Neural progenitor cell (in vitro differentiated cells): Measurements from ENCODE around the gene DAAM2. TPM values are rescaled to one million over a fixed set of nuclear protein-coding genes. Genes with fewer than 3 reads are reported as not detected.

ENCODE experiments used
- DNase-seq: peaks from one replicate; pipeline ENCODE4 v3.0.0-alpha.2; 2016; ENCODE audit warnings: low spot score
- H2AFZ ChIP-seq: fragments of 200-600 bp; sonication (generic); replicated peaks from 2 replicates; pipeline ENCODE4 v1.6.1; 2016; ENCODE audit warnings: antibody characterized with exemption
- H3F3A ChIP-seq: fragments of 200-600 bp; sonication (generic); 2 replicates; pipeline ENCODE4 v1.6.1; 2016; ENCODE audit warnings: antibody characterized with exemption, low read depth
- H3K27ac ChIP-seq: fragments of 200-600 bp; sonication (generic); 2 replicates; pipeline ENCODE4 v1.5.1; 2016; ENCODE audit warnings: mild to moderate bottlenecking
- H3K27me3 ChIP-seq: fragments of 200-600 bp; sonication (generic); 2 replicates; pipeline ENCODE4 v1.6.1; 2016; ENCODE audit warnings: mild to moderate bottlenecking, moderate library complexity
- H3K36me3 ChIP-seq: fragments of 200-600 bp; sonication (generic); 2 replicates; pipeline ENCODE4 v1.5.1; 2016
- H3K4me1 ChIP-seq: fragments of 200-600 bp; sonication (generic); 2 replicates; pipeline ENCODE4 v1.6.1; 2016; ENCODE audit warnings: mixed run types
- H3K4me2 ChIP-seq: fragments of 200-600 bp; sonication (generic); 2 replicates; pipeline ENCODE4 v1.6.1; 2016
- H3K4me3 ChIP-seq: fragments of 200-600 bp; sonication (generic); 2 replicates; pipeline ENCODE4 v1.5.1; 2016
- H3K79me2 ChIP-seq: fragments of 200-600 bp; sonication (generic); 2 replicates; pipeline ENCODE4 v1.6.1; 2016; ENCODE audit warnings: low read depth
- H3K9ac ChIP-seq: fragments of 200-600 bp; sonication (generic); 2 replicates; pipeline ENCODE4 v1.6.1; 2016
- H3K9me3 ChIP-seq: fragments of 200-600 bp; sonication (generic); 2 replicates; pipeline ENCODE4 v1.5.1; 2016; ENCODE audit warnings: low read depth
- H4K20me1 ChIP-seq: fragments of 200-600 bp; sonication (generic); 2 replicates; pipeline ENCODE4 v1.6.1; 2016; ENCODE audit warnings: low read depth
- H3K27ac Mint-ChIP-seq: 3 replicates; pipeline ENCODE4 v1.8.0; 2021; ENCODE audit warnings: mixed read lengths
- H3K27me3 Mint-ChIP-seq: 2 replicates; pipeline ENCODE4 v1.8.0; 2022; ENCODE audit warnings: low read depth, mild to moderate bottlenecking, inconsistent platforms, moderate library complexity, mixed read lengths; ENCODE audit not compliant: insufficient read depth
- H3K36me3 Mint-ChIP-seq: 3 replicates; pipeline ENCODE4 v1.8.0; 2021; ENCODE audit warnings: mixed read lengths
- H3K4me1 Mint-ChIP-seq: 3 replicates; pipeline ENCODE4 v1.8.0; 2021; ENCODE audit warnings: mixed read lengths
- H3K4me3 Mint-ChIP-seq: 3 replicates; pipeline ENCODE4 v1.8.0; 2021; ENCODE audit warnings: mild to moderate bottlenecking, moderate library complexity, mixed read lengths
- H3K9me3 Mint-ChIP-seq: 3 replicates; pipeline ENCODE4 v1.8.0; 2020; ENCODE audit warnings: mixed read lengths
- EZH2 ChIP-seq: fragments of 200-600 bp; sonication (generic); IDR thresholded peaks from 2 replicates; pipeline ENCODE4 v1.6.1; 2017; ENCODE audit warnings: antibody characterized with exemption, mild to moderate bottlenecking, moderate library complexity
- EZH2phosphoT487 ChIP-seq: fragments of 200-600 bp; sonication (generic); IDR thresholded peaks from 2 replicates; pipeline ENCODE4 v1.6.1; 2017; ENCODE audit warnings: antibody characterized with exemption
- total RNA-seq: library from RNA; depleted of rRNA; stranded (reverse); fragments of >200 nt; gene quantifications from 2 replicates; pipeline ENCODE4 v1.2.3, GENCODE V29; 2015; ENCODE audit warnings: low replicate concordance
- TF ChIP-seq, protein P1 (sequence below): fragments of 200-600 bp; sonication (generic); IDR thresholded peaks from 2 replicates; pipeline ENCODE4 v1.5.1; 2017; ENCODE audit warnings: antibody characterized with exemption, mild to moderate bottlenecking

Gene DAAM2
- total RNA-seq, 1 donor from 2014 or later: 2.1 TPM

DNA sequence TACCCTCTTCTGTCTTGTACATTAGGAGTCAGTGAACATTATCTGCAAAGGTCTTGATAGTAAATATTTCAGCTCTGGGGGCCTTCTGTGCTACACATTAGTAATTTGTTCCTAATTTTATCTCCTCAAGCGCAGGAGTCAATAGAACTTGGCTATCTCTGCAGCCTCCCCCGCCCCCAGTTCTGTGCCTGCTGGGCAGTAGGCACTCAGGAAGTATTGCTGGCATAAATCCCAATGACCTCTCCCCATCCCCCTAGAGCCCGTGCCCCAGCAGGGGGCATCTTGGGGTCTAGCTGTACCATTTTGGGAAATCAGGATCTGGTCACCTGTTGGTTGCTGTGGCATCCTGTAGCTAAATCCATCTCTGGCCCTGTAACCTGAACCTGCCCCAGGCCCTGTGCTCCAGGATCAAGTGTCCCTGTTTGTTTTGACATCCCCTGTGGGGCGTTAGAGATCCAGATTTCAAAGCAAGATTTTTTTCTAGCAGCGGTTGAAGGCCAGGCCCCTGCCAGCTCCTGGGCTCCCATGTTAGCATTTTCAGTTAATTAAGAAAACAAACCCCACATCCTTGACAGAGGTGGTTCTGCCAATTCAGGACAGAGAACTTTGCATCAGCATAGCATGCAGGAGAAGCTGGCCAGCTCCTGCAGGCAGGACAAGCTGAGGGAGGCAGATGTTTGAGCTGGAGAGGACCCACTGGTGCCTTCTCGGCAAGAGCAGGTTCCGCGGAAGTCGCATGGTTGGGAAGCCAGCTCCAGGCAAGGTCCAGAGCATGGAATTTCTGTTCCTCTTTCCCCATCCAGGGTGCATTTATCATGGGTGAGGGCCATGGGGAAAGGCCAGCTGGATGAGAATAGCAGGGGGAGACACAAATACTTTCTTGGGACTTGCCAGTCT, 32.1 kb downstream of the DAAM2 start:
- Histone ChIP-seq H3K4me2 (no peak overlapping the region), H3K27me3 (no peaks in the 10 kb centered on the region), H3K27ac (no peak overlapping the region), H3K9ac (no peak overlapping the region), H3K36me3 (no peaks in the 10 kb centered on the region), H3K4me3 (no peak overlapping the region), H3K4me1 (peaks cover 6% of the 10 kb centered on the region), H3K79me2 (no peaks in the 10 kb centered on the region), H3K9me3 (no peaks in the 10 kb centered on the region), H2AFZ (no peak overlapping the region), H3F3A (no peaks in the 10 kb centered on the region), H4K20me1 (no peaks in the 10 kb centered on the region)
- H3K27me3 Mint-ChIP-seq: peaks cover 6% of the 10 kb centered on the region
- no peak for DNase-seq
- H3K27ac Mint-ChIP-seq: no peak overlapping the region
- H3K4me1 Mint-ChIP-seq: peaks cover 12% of the 10 kb centered on the region
- H3K36me3 Mint-ChIP-seq: no peaks in the 10 kb centered on the region
- no peak overlapping the region for H3K4me3 Mint-ChIP-seq
- TF ChIP-seq EZH2phosphoT487 (no peak), EZH2 (no peak)
- TF ChIP-seq, protein P1, sequence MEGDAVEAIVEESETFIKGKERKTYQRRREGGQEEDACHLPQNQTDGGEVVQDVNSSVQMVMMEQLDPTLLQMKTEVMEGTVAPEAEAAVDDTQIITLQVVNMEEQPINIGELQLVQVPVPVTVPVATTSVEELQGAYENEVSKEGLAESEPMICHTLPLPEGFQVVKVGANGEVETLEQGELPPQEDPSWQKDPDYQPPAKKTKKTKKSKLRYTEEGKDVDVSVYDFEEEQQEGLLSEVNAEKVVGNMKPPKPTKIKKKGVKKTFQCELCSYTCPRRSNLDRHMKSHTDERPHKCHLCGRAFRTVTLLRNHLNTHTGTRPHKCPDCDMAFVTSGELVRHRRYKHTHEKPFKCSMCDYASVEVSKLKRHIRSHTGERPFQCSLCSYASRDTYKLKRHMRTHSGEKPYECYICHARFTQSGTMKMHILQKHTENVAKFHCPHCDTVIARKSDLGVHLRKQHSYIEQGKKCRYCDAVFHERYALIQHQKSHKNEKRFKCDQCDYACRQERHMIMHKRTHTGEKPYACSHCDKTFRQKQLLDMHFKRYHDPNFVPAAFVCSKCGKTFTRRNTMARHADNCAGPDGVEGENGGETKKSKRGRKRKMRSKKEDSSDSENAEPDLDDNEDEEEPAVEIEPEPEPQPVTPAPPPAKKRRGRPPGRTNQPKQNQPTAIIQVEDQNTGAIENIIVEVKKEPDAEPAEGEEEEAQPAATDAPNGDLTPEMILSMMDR: no peak
- no peaks in the 10 kb centered on the region for H3K9me3 Mint-ChIP-seq

DNA sequence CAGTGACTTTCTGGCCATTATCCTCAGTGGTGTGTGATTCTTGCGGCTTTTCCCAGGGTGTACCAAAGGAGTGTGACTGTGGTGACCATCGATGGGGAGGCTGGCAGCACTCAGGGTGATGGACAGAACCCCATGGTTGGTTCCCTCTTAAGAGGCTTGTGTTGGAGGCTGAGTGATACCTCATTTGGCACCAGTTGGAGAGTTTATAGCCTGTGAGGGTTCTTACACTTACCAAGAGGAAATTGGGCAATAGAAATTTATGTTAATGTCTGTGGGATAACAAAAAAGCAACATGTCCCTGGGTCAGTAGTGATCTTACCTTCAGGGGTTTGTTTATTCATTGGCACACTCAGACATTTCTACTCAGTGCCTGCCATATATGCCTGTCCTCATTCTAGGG, 37.2 kb downstream of the DAAM2 start:
- H2AFZ ChIP-seq: no peak overlapping the region
- H3K27me3 ChIP-seq: no peaks in the 10 kb centered on the region
- H3K9me3 Mint-ChIP-seq: no peaks in the 10 kb centered on the region
- no peak overlapping the region for H3K27ac ChIP-seq
- no peaks in the 10 kb centered on the region for H3F3A ChIP-seq
- no peak overlapping the region for H3K27ac Mint-ChIP-seq
- no peaks in the 10 kb centered on the region for H3K36me3 Mint-ChIP-seq
- no peaks in the 10 kb centered on the region for H3K9me3 ChIP-seq
- no peak overlapping the region for H3K4me2 ChIP-seq
- no peaks in the 10 kb centered on the region for H3K36me3 ChIP-seq
- H4K20me1 ChIP-seq: no peaks in the 10 kb centered on the region
- DNase-seq: no peak
- no peak overlapping the region for H3K4me3 Mint-ChIP-seq
- TF ChIP-seq, protein P1: no peak
- TF ChIP-seq EZH2phosphoT487: no peak
- no peak for TF ChIP-seq EZH2
- H3K9ac ChIP-seq: no peak overlapping the region
- H3K4me1 ChIP-seq: peaks cover 2% of the 10 kb centered on the region
- H3K79me2 ChIP-seq: no peaks in the 10 kb centered on the region
- peaks cover 2% of the 10 kb centered on the region for H3K4me1 Mint-ChIP-seq
- no peaks in the 10 kb centered on the region for H3K27me3 Mint-ChIP-seq
- H3K4me3 ChIP-seq: no peak overlapping the region

DNA sequence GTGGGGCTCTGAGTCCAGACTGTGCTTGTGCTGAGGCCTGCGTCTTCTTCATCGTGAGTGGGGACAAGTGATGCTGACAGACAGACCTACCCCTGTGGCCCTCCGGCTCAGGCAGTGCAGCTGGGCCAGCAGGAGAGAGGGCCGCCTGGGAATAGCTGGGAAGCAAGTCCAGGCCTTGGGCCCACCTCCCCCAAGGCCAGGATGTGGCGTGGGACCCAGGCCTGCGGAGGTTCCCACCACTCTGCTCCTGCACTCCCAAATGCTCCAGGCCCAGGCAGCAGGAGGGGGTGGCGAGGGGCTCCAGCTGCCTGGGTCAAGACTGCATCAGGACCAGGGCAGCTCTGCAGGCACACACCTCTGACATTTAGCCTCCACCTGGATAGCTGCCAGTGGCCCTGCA, 38.3 kb downstream of the DAAM2 start:
- no peaks in the 10 kb centered on the region for H3K79me2 ChIP-seq
- no peaks in the 10 kb centered on the region for H3K36me3 ChIP-seq
- no peak overlapping the region for H3K4me2 ChIP-seq
- no peaks in the 10 kb centered on the region for H3K4me1 ChIP-seq
- Mint-ChIP-seq H3K9me3 (no peaks in the 10 kb centered on the region), H3K36me3 (no peaks in the 10 kb centered on the region), H3K4me1 (no peaks in the 10 kb centered on the region), H3K27ac (no peak overlapping the region), H3K4me3 (no peak overlapping the region), H3K27me3 (no peaks in the 10 kb centered on the region)
- H3K4me3 ChIP-seq: no peak overlapping the region
- H3K9me3 ChIP-seq: no peaks in the 10 kb centered on the region
- H4K20me1 ChIP-seq: no peaks in the 10 kb centered on the region
- TF ChIP-seq EZH2phosphoT487: no peak
- TF ChIP-seq EZH2: no peak
- TF ChIP-seq, protein P1: no peak
- no peak overlapping the region for H3K9ac ChIP-seq
- no peak for DNase-seq
- no peaks in the 10 kb centered on the region for H3K27me3 ChIP-seq
- H3F3A ChIP-seq: no peaks in the 10 kb centered on the region
- no peak overlapping the region for H2AFZ ChIP-seq
- no peak overlapping the region for H3K27ac ChIP-seq
